K562 (cell line): ENCODE data around the gene CYTH4. TPM values are rescaled to one million over a fixed set of nuclear protein-coding genes. Genes with fewer than 3 reads are reported as not detected.

Source experiments
- ATAC-seq: fragments of 200-7000 bp; cut with Tn5 transposase; 3 replicates; pipeline ENCODE4 v1.9.1; 2020; ENCODE audit warnings: moderate library complexity
- BruUV-seq: library from RNA; stranded (reverse); fragments of 400-500 nt; replicated peaks from 2 replicates; lab custom pipeline; 2021; lab: Mats Ljungman, UMichigan
- CTCF ChIA-PET: fragments of 300-600 bp; formaldehyde crosslinking; extraction: SDS; loops from one replicate; lab custom pipeline; 2021; ENCODE audit warnings: low intra/inter-chr PET ratio; lab: Yijun Ruan, JAX
- POLR2A ChIA-PET: fragments of 300-600, 350-650 bp; sonication (Branson Sonifier 250); formaldehyde crosslinking; extraction: SDS; loops from one replicate; lab custom pipeline; 2021; ENCODE audit warnings: antibody characterized with exemption, inconsistent platforms; lab: Yijun Ruan, JAX
- DNase-seq, 4 experiments: peaks; one replicate each; pipeline versions ENCODE4 v3.0.0 to v3.0.0-alpha.2; 2011 to 2018; ENCODE audit warnings: low spot score in 3 of 4, mixed read lengths in 3 of 4; ENCODE audit errors: extremely low read depth in 1 of 4
- FAIRE-seq: peaks from 2 replicates; lab custom pipeline; 2011; peaks lifted over from hg19 to GRCh38; lab: Jason Lieb, UNC
- H2AFZ ChIP-seq: 2 replicates; pipeline ENCODE4 v1.6.0; 2011; ENCODE audit warnings: low read depth, low read length, control low read depth, inconsistent platforms
- H3K27ac ChIP-seq: fragments of 200-600 bp; 3 replicates; pipeline ENCODE4 v1.8.0; 2011; ENCODE audit warnings: low read depth, mild to moderate bottlenecking, control low read depth, inconsistent platforms, low read length, moderate library complexity, mixed read lengths; ENCODE audit errors: extremely low read depth
- H3K27me3 ChIP-seq, 2 experiments: fragments of 300-600 bp in 1 of 2; 2 replicates in 1 of 2; 3 replicates in 1 of 2; pipeline versions ENCODE4 v1.6.0 to v1.8.0; 2011; ENCODE audit warnings: inconsistent platforms in 2 of 2, low read length in 2 of 2, mild to moderate bottlenecking in 1 of 2, mixed read lengths in 1 of 2, moderate library complexity in 1 of 2; ENCODE audit not compliant: control insufficient read depth in 2 of 2, insufficient read depth in 2 of 2
- H3K36me3 ChIP-seq: fragments of 300-600 bp; 3 replicates; pipeline ENCODE4 v1.8.0; 2011; ENCODE audit warnings: mild to moderate bottlenecking, low read length, inconsistent platforms; ENCODE audit not compliant: control insufficient read depth, insufficient read depth
- H3K4me1 ChIP-seq, 2 experiments: fragments of 200-600 bp in 1 of 2; replicated peaks in 1 of 2; 2 replicates in 1 of 2; 3 replicates in 1 of 2; pipeline versions ENCODE4 v1.5.1 to v1.8.0; 2011; ENCODE audit warnings: inconsistent platforms in 2 of 2, low read length in 2 of 2, mild to moderate bottlenecking in 1 of 2, mixed read lengths in 1 of 2, moderate library complexity in 1 of 2; ENCODE audit not compliant: control insufficient read depth in 2 of 2, insufficient read depth in 2 of 2
- H3K4me2 ChIP-seq: 2 replicates; pipeline ENCODE4 v1.6.1; 2011; ENCODE audit warnings: low read length, control low read depth, inconsistent platforms, mixed read lengths; ENCODE audit not compliant: insufficient read depth
- H3K4me3 ChIP-seq: fragments of 200-600 bp; sonication (generic), shearing (Covaris generic); 2 replicates; pipeline ENCODE4 v1.5.1; 2016; ENCODE audit warnings: control low read depth, inconsistent platforms
- H3K79me2 ChIP-seq: fragments of 200-600 bp; 3 replicates; pipeline ENCODE4 v1.8.0; 2011; ENCODE audit warnings: low read length, inconsistent platforms; ENCODE audit not compliant: control insufficient read depth, insufficient read depth
- H3K9ac ChIP-seq, 2 experiments: 2 replicates each; pipeline versions ENCODE4 v1.6.0 to v1.6.1; 2011; ENCODE audit warnings: low read depth in 2 of 2, low read length in 2 of 2, control low read depth in 1 of 2, inconsistent platforms in 1 of 2, mild to moderate bottlenecking in 1 of 2, mixed read lengths in 1 of 2; ENCODE audit not compliant: insufficient read depth in 1 of 2
- H3K9me1 ChIP-seq: one replicate; pipeline ENCODE4 v1.6.0; 2011; ENCODE audit warnings: inconsistent platforms, mild to moderate bottlenecking, low read length, moderate library complexity; ENCODE audit not compliant: control insufficient read depth, insufficient read depth
- H3K9me3 ChIP-seq: replicated peaks from 2 replicates; pipeline ENCODE4 v1.5.1; 2011; ENCODE audit warnings: low read depth, low read length, inconsistent platforms; ENCODE audit not compliant: control insufficient read depth, insufficient read depth
- H4K20me1 ChIP-seq: replicated peaks from 2 replicates; pipeline ENCODE4 v1.6.1; 2011; ENCODE audit warnings: low read length, inconsistent platforms, mixed read lengths; ENCODE audit not compliant: control insufficient read depth, insufficient read depth
- ASH1L ChIP-seq: fragments of 450-650 bp; IDR thresholded peaks from 2 replicates; pipeline ENCODE4 v1.6.1; 2018; ENCODE audit warnings: borderline replicate concordance, mild to moderate bottlenecking, low read depth; ENCODE audit not compliant: partially characterized antibody
- CTBP1 ChIP-seq: fragments of 450-650 bp; IDR thresholded peaks from 2 replicates; pipeline ENCODE4 v1.6.1; 2016; ENCODE audit warnings: borderline replicate concordance
- MYBL2 ChIP-seq, 2 experiments: fragments of 450-650 bp in 1 of 2; sonication (generic) in 1 of 2; formaldehyde crosslinking in 1 of 2; IDR thresholded peaks; 2 replicates each; pipeline versions ENCODE4 v1.6.1 to v1.8.1; 2017 to 2022; ENCODE audit warnings: borderline replicate concordance in 1 of 2, inconsistent platforms in 1 of 2, low read depth in 1 of 2, mild to moderate bottlenecking in 1 of 2, missing genetic modification reagents in 1 of 2, moderate library complexity in 1 of 2
- PHF20 ChIP-seq: fragments of 450-650 bp; IDR thresholded peaks from 2 replicates; pipeline ENCODE4 v1.6.1; 2018; ENCODE audit not compliant: partially characterized antibody
- RBM17 ChIP-seq: fragments of 200-400 bp; formaldehyde crosslinking; IDR thresholded peaks from 2 replicates; pipeline ENCODE4 v1.6.1; 2017; ENCODE audit warnings: low read depth, mild to moderate bottlenecking, low read length, borderline replicate concordance
- RBM25 ChIP-seq: fragments of 200-400 bp; formaldehyde crosslinking; IDR thresholded peaks from 2 replicates; pipeline ENCODE4 v1.6.1; 2018; ENCODE audit warnings: low read length, low read depth, moderate library complexity; ENCODE audit not compliant: severe bottlenecking
- STAT5B ChIP-seq: fragments of 250-450 bp; sonication (Bioruptor Pico); IDR thresholded peaks from 2 replicates; pipeline ENCODE4 v1.8.0; 2021; ENCODE audit warnings: mild to moderate bottlenecking, inconsistent platforms
- TAF9B ChIP-seq: fragments of 450-650 bp; IDR thresholded peaks from 2 replicates; pipeline ENCODE4 v1.6.1; 2018; ENCODE audit warnings: mild to moderate bottlenecking; ENCODE audit not compliant: partially characterized antibody
- TBL1XR1 ChIP-seq, 2 experiments: IDR thresholded peaks; 2 replicates each; pipeline ENCODE4 v1.6.1; 2012; ENCODE audit warnings: improper control_type of control experiment in 2 of 2, low read length in 2 of 2, mild to moderate bottlenecking in 1 of 2
- TSC22D4 ChIP-seq: fragments of 450-650 bp; IDR thresholded peaks from 2 replicates; pipeline ENCODE4 v1.6.1; 2016; ENCODE audit warnings: missing genetic modification characterization, missing biosample characterization, control low read depth
- ZKSCAN8 ChIP-seq: fragments of 200-800 bp; sonication (Bioruptor generic); IDR thresholded peaks from 2 replicates; pipeline ENCODE4 v1.6.1; 2016; ENCODE audit warnings: missing genetic modification characterization, missing compliant biosample characterization
- ZNF699 ChIP-seq: fragments of 250-450 bp; sonication (Bioruptor Pico); IDR thresholded peaks from 2 replicates; pipeline ENCODE4 v1.8.0; 2021; ENCODE audit warnings: mild to moderate bottlenecking, moderate library complexity; ENCODE audit not compliant: insufficient replicate concordance
- ZNF766 ChIP-seq: fragments of 200-800 bp; sonication (Bioruptor generic); conservative IDR thresholded peaks from 2 replicates; pipeline ENCODE4 v1.6.1; 2016; ENCODE audit warnings: missing genetic modification characterization, missing compliant biosample characterization
- WGBS: fragments of 100-300 bp; shearing (Covaris generic); methylation state at CpG from one replicate; pipeline ENCODE4 v1.1.6; 2016; ENCODE audit warnings: low coverage, mixed read lengths; ENCODE audit not compliant: insufficient coverage; ENCODE audit errors: missing lambda C conversion rate; 5-methylcytosine and 5-hydroxymethylcytosine counted together
- in situ Hi-C: fragments of 300-500 bp; cut with MboI; formaldehyde crosslinking; loops from 4 replicates; pipeline ENCODE4 v1.15.0; 2018; ENCODE audit warnings: inconsistent platforms, mixed read lengths
- intact Hi-C: fragments of 100-400 bp; cut with micrococcal nuclease; formaldehyde crosslinking; loops from 2 replicates; pipeline ENCODE4 v1.14.2; 2022
- polyA plus RNA-seq, 8 experiments: library from polyadenylated mRNA; depleted of rRNA in 4 of 8; stranded (reverse) in 5 of 8; unstranded in 3 of 8; fragments of >200 nt; fragmentation: Nextera tagmentation in 2 of 8; fragmentation: Illumina TruSeq in 1 of 8; extraction: Ambion mirVana in 2 of 8; extraction: Trizol in 1 of 8; gene quantifications; 2 replicates each; pipeline versions ENCODE4 v1.2.1 to v1.2.3, GENCODE V29; 2011 to 2014; ENCODE audit warnings: inconsistent platforms in 1 of 8, missing spikeins in 1 of 8
- total RNA-seq, 7 experiments: library from RNA; depleted of rRNA in 6 of 7; stranded (reverse); fragments of >200 nt in 6 of 7; fragmentation: Illumina TruSeq in 2 of 7; extraction: Trizol in 2 of 7; gene quantifications; 2 replicates each; pipeline versions ENCODE4 v1.2.1 to v1.2.3, GENCODE V29; 2011 to 2021; ENCODE audit warnings: low replicate concordance in 1 of 7
- TF ChIP-seq, protein P1 (sequence below): fragments of 450-650 bp; IDR thresholded peaks from 2 replicates; pipeline ENCODE4 v1.6.1; 2016; ENCODE audit warnings: mild to moderate bottlenecking
- TF ChIP-seq, protein P2 (sequence below): fragments of 250-450 bp; sonication (Bioruptor Pico); IDR thresholded peaks from 2 replicates; pipeline ENCODE4 v1.8.0; 2022; ENCODE audit warnings: moderate library complexity, mild to moderate bottlenecking, inconsistent platforms
- TF ChIP-seq, protein P3 (sequence below): fragments of 250-450 bp; sonication (Bioruptor Pico); IDR thresholded peaks from 2 replicates; pipeline ENCODE4 v1.8.0; 2022; ENCODE audit warnings: inconsistent platforms

CYTH4 gene
- total and polyA plus RNA-seq, 9 of the 15 experiments (the other 6 are each of a cell fraction or from before 2014, with no cell fraction given) = 0.03 to 2.0 (median 0.61) TPM; not detected in 1

DNA sequence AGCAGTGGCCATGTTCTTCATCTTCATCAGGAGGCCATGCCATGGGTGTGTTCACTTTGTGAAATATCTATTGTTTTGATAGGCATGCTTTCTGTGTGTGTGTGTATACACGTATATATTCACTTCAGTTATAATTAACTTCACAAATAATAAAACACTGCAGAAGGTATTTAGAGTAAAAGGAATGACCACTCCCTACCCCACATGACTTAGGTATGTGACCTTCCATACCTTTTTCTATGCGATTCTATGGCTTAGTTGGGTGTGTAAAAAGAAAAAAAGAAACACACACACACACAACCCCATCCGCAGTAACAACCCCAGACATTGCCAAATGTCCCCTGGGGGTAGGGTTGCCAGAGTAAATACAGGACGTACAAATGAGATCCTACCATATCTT, 72.0 kb downstream of the CYTH4 start:
- no TSS peak for BruUV-seq
- no peaks in the 10 kb centered on the region for H3K9me1 ChIP-seq
- ATAC-seq (no peak), DNase-seq (no peak), FAIRE-seq (no peak)
- in situ Hi-C loops (no loop called here), intact Hi-C loops (no loop called here)
- H4K20me1 ChIP-seq = 0 out of 2 replicates have a peak, but pooled peaks cover 5% of the 10 kb centered on the region
- ChIA-PET POLR2A (no interaction called here), CTCF (no interaction called here)
- H2AFZ ChIP-seq = no peak overlapping the region
- H3K4me3 ChIP-seq = no peak overlapping the region
- H3K9me3 ChIP-seq = no peaks in the 10 kb centered on the region
- 0% methylated on average over 4 of the region's 4 CpGs for WGBS
- H3K9ac ChIP-seq = no peak overlapping the region
- H3K27me3 ChIP-seq = peaks cover 12 to 83% of the 10 kb centered on the region in 2 experiments; a peak in 4 of 5 replicates
- H3K79me2 ChIP-seq = no peaks in the 10 kb centered on the region
- no peaks in the 10 kb centered on the region; a peak in 1 of 5 replicates for H3K4me1 ChIP-seq
- no peak overlapping the region for H3K27ac ChIP-seq
- TF ChIP-seq, protein P1, sequence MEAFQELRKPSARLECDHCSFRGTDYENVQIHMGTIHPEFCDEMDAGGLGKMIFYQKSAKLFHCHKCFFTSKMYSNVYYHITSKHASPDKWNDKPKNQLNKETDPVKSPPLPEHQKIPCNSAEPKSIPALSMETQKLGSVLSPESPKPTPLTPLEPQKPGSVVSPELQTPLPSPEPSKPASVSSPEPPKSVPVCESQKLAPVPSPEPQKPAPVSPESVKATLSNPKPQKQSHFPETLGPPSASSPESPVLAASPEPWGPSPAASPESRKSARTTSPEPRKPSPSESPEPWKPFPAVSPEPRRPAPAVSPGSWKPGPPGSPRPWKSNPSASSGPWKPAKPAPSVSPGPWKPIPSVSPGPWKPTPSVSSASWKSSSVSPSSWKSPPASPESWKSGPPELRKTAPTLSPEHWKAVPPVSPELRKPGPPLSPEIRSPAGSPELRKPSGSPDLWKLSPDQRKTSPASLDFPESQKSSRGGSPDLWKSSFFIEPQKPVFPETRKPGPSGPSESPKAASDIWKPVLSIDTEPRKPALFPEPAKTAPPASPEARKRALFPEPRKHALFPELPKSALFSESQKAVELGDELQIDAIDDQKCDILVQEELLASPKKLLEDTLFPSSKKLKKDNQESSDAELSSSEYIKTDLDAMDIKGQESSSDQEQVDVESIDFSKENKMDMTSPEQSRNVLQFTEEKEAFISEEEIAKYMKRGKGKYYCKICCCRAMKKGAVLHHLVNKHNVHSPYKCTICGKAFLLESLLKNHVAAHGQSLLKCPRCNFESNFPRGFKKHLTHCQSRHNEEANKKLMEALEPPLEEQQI = no peak
- TF ChIP-seq RBM17 (no peak), ZNF699 (CRISPR knock-in tag) (no peak), PHF20 (no peak), ZNF766 (CRISPR knock-in tag) (no peak), ZKSCAN8 (CRISPR knock-in tag) (no peak), ASH1L (no peak), TSC22D4 (tag) (no peak), TBL1XR1 (IDR thresholded peaks at IDR 0.05; ENCODE audit: low read length in 2 of 2) (no peak), RBM25 (no peak), STAT5B (CRISPR knock-in tag) (no peak), CTBP1 (no peak), TAF9B (no peak), MYBL2 (IDR thresholded peaks at IDR 0.05; ENCODE audit: low read depth) (no peak), MYBL2 (CRISPR knock-in tag; IDR thresholded peaks at IDR 0.05; ENCODE audit: borderline replicate concordance) (no peak)
- TF ChIP-seq, protein P2, sequence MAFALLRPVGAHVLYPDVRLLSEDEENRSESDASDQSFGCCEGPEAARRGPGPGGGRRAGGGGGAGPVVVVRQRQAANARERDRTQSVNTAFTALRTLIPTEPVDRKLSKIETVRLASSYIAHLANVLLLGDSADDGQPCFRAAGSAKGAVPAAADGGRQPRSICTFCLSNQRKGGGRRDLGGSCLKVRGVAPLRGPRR (CRISPR knock-in tag) = no peak
- TF ChIP-seq, protein P3, sequence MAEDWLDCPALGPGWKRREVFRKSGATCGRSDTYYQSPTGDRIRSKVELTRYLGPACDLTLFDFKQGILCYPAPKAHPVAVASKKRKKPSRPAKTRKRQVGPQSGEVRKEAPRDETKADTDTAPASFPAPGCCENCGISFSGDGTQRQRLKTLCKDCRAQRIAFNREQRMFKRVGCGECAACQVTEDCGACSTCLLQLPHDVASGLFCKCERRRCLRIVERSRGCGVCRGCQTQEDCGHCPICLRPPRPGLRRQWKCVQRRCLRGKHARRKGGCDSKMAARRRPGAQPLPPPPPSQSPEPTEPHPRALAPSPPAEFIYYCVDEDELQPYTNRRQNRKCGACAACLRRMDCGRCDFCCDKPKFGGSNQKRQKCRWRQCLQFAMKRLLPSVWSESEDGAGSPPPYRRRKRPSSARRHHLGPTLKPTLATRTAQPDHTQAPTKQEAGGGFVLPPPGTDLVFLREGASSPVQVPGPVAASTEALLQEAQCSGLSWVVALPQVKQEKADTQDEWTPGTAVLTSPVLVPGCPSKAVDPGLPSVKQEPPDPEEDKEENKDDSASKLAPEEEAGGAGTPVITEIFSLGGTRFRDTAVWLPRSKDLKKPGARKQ = no peak
- H3K4me2 ChIP-seq = no peak overlapping the region
- no peaks in the 10 kb centered on the region for H3K36me3 ChIP-seq
